ENCODE measurements around the gene INSR.
"Not testable (repeated sequence)": the region's sequence is repeated elsewhere in the genome, so short reads cannot be mapped to it uniquely, and the experiment has no call there.

The INSR gene

GRCh38 chr19:7229735-7230134, 64.5 kb downstream of the INSR start:
- no peak for TF ChIP-seq CTCF (conservative IDR thresholded peaks at IDR 0.05; ENCODE audit: low read depth, low read length)
- Histone ChIP-seq H3K4me1 (ENCODE audit: low read depth, poor library complexity, severe bottlenecking) (peaks cover 38% of the 10 kb centered on the region), H3K27ac (no peak overlapping the region), H3K4me3 (IDR thresholded peaks at IDR 0.05; ENCODE audit: insufficient read depth, low read depth, low read length) (no peak overlapping the region), H2AFZ (ENCODE audit: low read depth) (no peak overlapping the region), H3K27me3 (ENCODE audit: insufficient read depth, low read depth) (no peaks in the 10 kb centered on the region), H3K4me2 (no peak overlapping the region), H3K9ac (no peak overlapping the region), H3K79me2 (ENCODE audit: insufficient read depth, low read depth) (peaks cover 44% of the 10 kb centered on the region), H3K36me3 (ENCODE audit: insufficient read depth) (no peaks in the 10 kb centered on the region), H4K20me1 (ENCODE audit: insufficient read depth) (no peaks in the 10 kb centered on the region)

GRCh38 chr19:7228935-7229541, 65.2 kb downstream of the INSR start:
- no peak for TF ChIP-seq CTCF (conservative IDR thresholded peaks at IDR 0.05; ENCODE audit: low read depth, low read length)
- Histone ChIP-seq H3K27me3 (ENCODE audit: insufficient read depth, low read depth) (no peaks in the 10 kb centered on the region), H4K20me1 (ENCODE audit: insufficient read depth) (no peaks in the 10 kb centered on the region), H3K4me2 (no peak overlapping the region), H3K79me2 (ENCODE audit: insufficient read depth, low read depth) (peaks cover 42% of the 10 kb centered on the region), H3K27ac (no peak overlapping the region), H2AFZ (ENCODE audit: low read depth) (no peak overlapping the region), H3K36me3 (ENCODE audit: insufficient read depth) (no peaks in the 10 kb centered on the region), H3K4me1 (ENCODE audit: low read depth, poor library complexity, severe bottlenecking) (peaks cover 44% of the 10 kb centered on the region), H3K4me3 (IDR thresholded peaks at IDR 0.05; ENCODE audit: insufficient read depth, low read depth, low read length) (no peak overlapping the region), H3K9ac (no peak overlapping the region)

GRCh38 chr19:7227735-7228134, 66.5 kb downstream of the INSR start:
- H3K36me3 ChIP-seq (ENCODE audit: insufficient read depth), result no peaks in the 10 kb centered on the region
- no peak for TF ChIP-seq CTCF (conservative IDR thresholded peaks at IDR 0.05; ENCODE audit: low read depth, low read length)
- H3K4me1 ChIP-seq (ENCODE audit: low read depth, poor library complexity, severe bottlenecking), result peaks cover 56% of the 10 kb centered on the region
- H3K79me2 ChIP-seq (ENCODE audit: insufficient read depth, low read depth), result peaks cover 40% of the 10 kb centered on the region; the same call in 1 of the 2 replicates
- no peak overlapping the region for H3K4me3 ChIP-seq (IDR thresholded peaks at IDR 0.05; ENCODE audit: insufficient read depth, low read depth, low read length)
- peak overlapping the region; percentile 29 for H3K4me2 ChIP-seq
- H3K27ac ChIP-seq, result no peak overlapping the region
- H3K27me3 ChIP-seq (ENCODE audit: insufficient read depth, low read depth), result no peaks in the 10 kb centered on the region
- no peak overlapping the region for H3K9ac ChIP-seq
- no peak overlapping the region for H2AFZ ChIP-seq (ENCODE audit: low read depth)
- no peaks in the 10 kb centered on the region for H4K20me1 ChIP-seq (ENCODE audit: insufficient read depth)

GRCh38 chr19:7227149-7227548, 67.1 kb downstream of the INSR start:
- H3K79me2 ChIP-seq (ENCODE audit: insufficient read depth, low read depth), result peaks cover 40% of the 10 kb centered on the region; the same call in 1 of the 2 replicates
- H3K36me3 ChIP-seq (ENCODE audit: insufficient read depth); H4K20me1 ChIP-seq (ENCODE audit: insufficient read depth); H3K4me3 ChIP-seq (IDR thresholded peaks at IDR 0.05; ENCODE audit: insufficient read depth, low read depth, low read length); H2AFZ ChIP-seq (ENCODE audit: low read depth); H3K27me3 ChIP-seq (ENCODE audit: insufficient read depth, low read depth); H3K27ac ChIP-seq; H3K4me2 ChIP-seq; H3K9ac ChIP-seq: not testable (repeated sequence)
- H3K4me1 ChIP-seq (ENCODE audit: low read depth, poor library complexity, severe bottlenecking), result peaks cover 56% of the 10 kb centered on the region

- H3K9ac ChIP-seq, result no peak overlapping the region
- H3K79me2 ChIP-seq (ENCODE audit: insufficient read depth, low read depth), result peaks cover 40% of the 10 kb centered on the region; the same call in 1 of the 2 replicates
- no peak overlapping the region for H3K4me2 ChIP-seq
- H3K27ac ChIP-seq, result no peak overlapping the region
- H3K36me3 ChIP-seq (ENCODE audit: insufficient read depth), result no peaks in the 10 kb centered on the region
- no peak overlapping the region for H3K4me3 ChIP-seq (IDR thresholded peaks at IDR 0.05; ENCODE audit: insufficient read depth, low read depth, low read length)
- no peak overlapping the region for H2AFZ ChIP-seq (ENCODE audit: low read depth)
- H3K4me1 ChIP-seq (ENCODE audit: low read depth, poor library complexity, severe bottlenecking), result peaks cover 56% of the 10 kb centered on the region
- H4K20me1 ChIP-seq (ENCODE audit: insufficient read depth), result no peaks in the 10 kb centered on the region
- no peak for TF ChIP-seq CTCF (conservative IDR thresholded peaks at IDR 0.05; ENCODE audit: low read depth, low read length)
- no peaks in the 10 kb centered on the region for H3K27me3 ChIP-seq (ENCODE audit: insufficient read depth, low read depth)
Observed at GRCh38 chr19:7226739-7227138, 67.5 kb downstream of the INSR start.

Data from KMS-11 (cell line).